Jurkat, Clone E6-1 (cell line): ENCODE results near the gene SLC25A24.

Experiments
- DNase-seq: peaks from one replicate; pipeline ENCODE4 v3.0.0-alpha.2; 2011; ENCODE audit warnings: low read depth, low spot score
- H3K4me3 ChIP-seq: 2 replicates; pipeline ENCODE4 v1.5.1; 2011; ENCODE audit warnings: mild to moderate bottlenecking, low read length, control low read depth, moderate library complexity

Gene SLC25A24

GRCh38 chr1:108117237-108117636, 82.9 kb downstream of the SLC25A24 start:
- H3K4me3 ChIP-seq, result no peak overlapping the region

GRCh38 chr1:108114033-108114599, 86.0 kb downstream of the SLC25A24 start:
- no peak overlapping the region for H3K4me3 ChIP-seq
- DNase-seq, result peak; percentile 35

More at GRCh38 chr1:108117237-108117636, 82.9 kb downstream of the SLC25A24 start:
- no peak for DNase-seq

- no peak overlapping the region for H3K4me3 ChIP-seq
- no peak for DNase-seq
Measured at GRCh38 chr1:108113496-108113895, 86.6 kb downstream of the SLC25A24 start.

- no peak for DNase-seq
- H3K4me3 ChIP-seq, result no peak overlapping the region
Measured at GRCh38 chr1:108109295-108109973, 90.7 kb downstream of the SLC25A24 start.

GRCh38 chr1:108108119-108108518, 92.0 kb downstream of the SLC25A24 start:
- H3K4me3 ChIP-seq, result no peak overlapping the region
- no peak for DNase-seq

- no peak for DNase-seq
- H3K4me3 ChIP-seq, result no peak overlapping the region
Measured at GRCh38 chr1:108107658-108108057, 92.5 kb downstream of the SLC25A24 start.

- no peak overlapping the region for H3K4me3 ChIP-seq
- DNase-seq, result no peak
Measured at GRCh38 chr1:108106775-108107174, 93.4 kb downstream of the SLC25A24 start.

- H3K4me3 ChIP-seq, result no peak overlapping the region
- no peak for DNase-seq
Measured at GRCh38 chr1:108100148-108100547, 100.0 kb downstream of the SLC25A24 start.

GRCh38 chr1:108097018-108097417, 103.1 kb downstream of the SLC25A24 start:
- H3K4me3 ChIP-seq, result no peak overlapping the region
- DNase-seq, result no peak

- no peak for DNase-seq
- no peak overlapping the region for H3K4me3 ChIP-seq
Measured at GRCh38 chr1:108096089-108096488, 104.1 kb downstream of the SLC25A24 start.

- H3K4me3 ChIP-seq, result no peak overlapping the region
- DNase-seq, result no peak
Measured at GRCh38 chr1:108089477-108089876, 110.7 kb downstream of the SLC25A24 start.

DNA sequence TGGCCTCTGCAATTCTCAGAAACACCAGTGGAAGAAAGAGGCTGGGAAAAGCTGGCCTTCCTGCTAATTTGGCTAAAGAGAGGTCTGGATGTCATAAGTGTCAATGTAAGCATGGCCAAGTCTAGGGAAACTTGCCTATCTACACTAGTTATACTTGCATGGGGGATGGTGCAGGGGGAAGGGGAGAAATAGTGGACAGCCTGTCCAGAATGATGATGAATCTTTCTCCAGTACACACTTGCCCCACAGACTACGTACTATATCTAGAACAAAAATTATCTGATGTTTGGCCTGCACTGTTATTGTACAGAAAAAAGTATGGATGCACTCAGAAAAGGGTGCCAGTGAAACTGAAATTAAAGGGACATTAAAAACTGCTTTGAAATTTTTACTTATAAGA, 114.5 kb downstream of the SLC25A24 start:
- no peak for DNase-seq
- H3K4me3 ChIP-seq, result no peak overlapping the region

- DNase-seq, result no peak
- H3K4me3 ChIP-seq, result no peak overlapping the region
Measured at GRCh38 chr1:108084866-108085477, 115.2 kb downstream of the SLC25A24 start.
